T-helper 1 cell treated with Interleukin-12 subunit alpha and Interleukin-12 subunit beta and Interleukin-4 antibody, amounts not matched to agents 30 μg/mL and 1 μg/mL, for 36 hours (primary cell): Measurements from ENCODE around the gene FGF19.

ENCODE experiments used
- H3K27ac Mint-ChIP-seq: one replicate; pipeline ENCODE4 v1.8.0; 2021; ENCODE audit warnings: mild to moderate bottlenecking, mixed read lengths
- H3K27me3 Mint-ChIP-seq: one replicate; pipeline ENCODE4 v1.8.0; 2021; ENCODE audit warnings: low read depth, mixed read lengths
- H3K36me3 Mint-ChIP-seq: one replicate; pipeline ENCODE4 v1.8.0; 2021; ENCODE audit warnings: low read depth, mixed read lengths
- H3K4me1 Mint-ChIP-seq: one replicate; pipeline ENCODE4 v1.8.0; 2021; ENCODE audit warnings: low read depth, mixed read lengths
- H3K4me3 Mint-ChIP-seq: one replicate; pipeline ENCODE4 v1.8.0; 2021; ENCODE audit warnings: mild to moderate bottlenecking, moderate library complexity, mixed read lengths
- H3K9me3 Mint-ChIP-seq: one replicate; pipeline ENCODE4 v1.8.0; 2021; ENCODE audit warnings: mixed read lengths

The FGF19 gene

GRCh38 chr11:69677749-69678148 lies 26.1 kb downstream of the FGF19 start:
- Mint-ChIP-seq H3K27me3 (peaks cover 19% of the 10 kb centered on the region), H3K4me3 (no peak overlapping the region), H3K36me3 (peaks cover 3% of the 10 kb centered on the region), H3K9me3 (no peaks in the 10 kb centered on the region), H3K27ac (no peak overlapping the region), H3K4me1 (peaks cover 11% of the 10 kb centered on the region)

GRCh38 chr11:69674886-69675714 lies 28.7 kb downstream of the FGF19 start, which contains the start of gene LTO1:
TSS of gene LTO1 (minus strand) at chr11:69675353. CDS start at chr11:69675239, 114 bp downstream.
- Mint-ChIP-seq H3K36me3 (peaks cover 9% of the 10 kb centered on the region), H3K27ac (peak within 1 kb of the TSS; percentile 89), H3K4me1 (peaks cover 16% of the 10 kb centered on the region), H3K9me3 (no peaks in the 10 kb centered on the region), H3K27me3 (peaks cover 15% of the 10 kb centered on the region), H3K4me3 (peak within 1 kb of the TSS; percentile 93)

- peak overlapping the region; percentile 93 for H3K4me3 Mint-ChIP-seq
- peaks cover 13% of the 10 kb centered on the region for H3K27me3 Mint-ChIP-seq
- peaks cover 11% of the 10 kb centered on the region for H3K36me3 Mint-ChIP-seq
- peak overlapping the region; percentile 77 for H3K27ac Mint-ChIP-seq
- peaks cover 16% of the 10 kb centered on the region for H3K4me1 Mint-ChIP-seq
- no peaks in the 10 kb centered on the region for H3K9me3 Mint-ChIP-seq
Observed at GRCh38 chr11:69674267-69674885, 29.4 kb downstream of the FGF19 start.

- peaks cover 16% of the 10 kb centered on the region for H3K4me1 Mint-ChIP-seq
- H3K4me3 Mint-ChIP-seq, result no peak overlapping the region
- no peak overlapping the region for H3K27ac Mint-ChIP-seq
Observed at GRCh38 chr11:69671734-69672465, 31.9 kb downstream of the FGF19 start.

GRCh38 chr11:69670158-69670845 lies 33.5 kb downstream of the FGF19 start:
- Mint-ChIP-seq H3K27ac (no peak overlapping the region), H3K9me3 (no peaks in the 10 kb centered on the region), H3K27me3 (no peaks in the 10 kb centered on the region), H3K4me3 (no peak overlapping the region), H3K4me1 (peaks cover 15% of the 10 kb centered on the region), H3K36me3 (peaks cover 11% of the 10 kb centered on the region)

More at GRCh38 chr11:69671734-69672465, 31.9 kb downstream of the FGF19 start:
- Mint-ChIP-seq H3K9me3 (no peaks in the 10 kb centered on the region), H3K27me3 (no peaks in the 10 kb centered on the region), H3K36me3 (peaks cover 11% of the 10 kb centered on the region)

- Mint-ChIP-seq H3K4me3 (no peak overlapping the region), H3K27ac (no peak overlapping the region), H3K4me1 (peaks cover 15% of the 10 kb centered on the region), H3K36me3 (peaks cover 11% of the 10 kb centered on the region), H3K9me3 (no peaks in the 10 kb centered on the region), H3K27me3 (no peaks in the 10 kb centered on the region)
Observed at GRCh38 chr11:69669486-69669885, 34.3 kb downstream of the FGF19 start.

GRCh38 chr11:69667619-69668604 lies 35.9 kb downstream of the FGF19 start:
- Mint-ChIP-seq H3K4me3 (no peak overlapping the region), H3K4me1 (peaks cover 5% of the 10 kb centered on the region), H3K27me3 (no peaks in the 10 kb centered on the region), H3K27ac (no peak overlapping the region), H3K9me3 (no peaks in the 10 kb centered on the region), H3K36me3 (peaks cover 11% of the 10 kb centered on the region)

GRCh38 chr11:69666752-69667536 lies 36.9 kb downstream of the FGF19 start:
- H3K27me3 Mint-ChIP-seq, result no peaks in the 10 kb centered on the region
- H3K9me3 Mint-ChIP-seq, result no peaks in the 10 kb centered on the region
- no peak overlapping the region for H3K27ac Mint-ChIP-seq
- H3K36me3 Mint-ChIP-seq, result peaks cover 11% of the 10 kb centered on the region
- peaks cover 5% of the 10 kb centered on the region for H3K4me1 Mint-ChIP-seq
- H3K4me3 Mint-ChIP-seq, result no peak overlapping the region

- Mint-ChIP-seq H3K36me3 (peaks cover 11% of the 10 kb centered on the region), H3K27ac (no peak overlapping the region), H3K9me3 (no peaks in the 10 kb centered on the region), H3K4me1 (peaks cover 5% of the 10 kb centered on the region), H3K27me3 (no peaks in the 10 kb centered on the region), H3K4me3 (no peak overlapping the region)
Observed at GRCh38 chr11:69666261-69666660, 37.6 kb downstream of the FGF19 start.

GRCh38 chr11:69665669-69666068 lies 38.2 kb downstream of the FGF19 start:
- no peak overlapping the region for H3K4me3 Mint-ChIP-seq
- no peaks in the 10 kb centered on the region for H3K9me3 Mint-ChIP-seq
- peaks cover 5% of the 10 kb centered on the region for H3K4me1 Mint-ChIP-seq
- H3K27ac Mint-ChIP-seq, result no peak overlapping the region
- H3K36me3 Mint-ChIP-seq, result peaks cover 10% of the 10 kb centered on the region
- no peaks in the 10 kb centered on the region for H3K27me3 Mint-ChIP-seq

- H3K9me3 Mint-ChIP-seq, result no peaks in the 10 kb centered on the region
- H3K36me3 Mint-ChIP-seq, result peaks cover 3% of the 10 kb centered on the region
- H3K27ac Mint-ChIP-seq, result no peak overlapping the region
Observed at GRCh38 chr11:69664901-69665300, 38.9 kb downstream of the FGF19 start.

GRCh38 chr11:69664103-69664775 lies 39.6 kb downstream of the FGF19 start:
- Mint-ChIP-seq H3K9me3 (no peaks in the 10 kb centered on the region), H3K27ac (no peak overlapping the region), H3K27me3 (no peaks in the 10 kb centered on the region), H3K4me1 (no peaks in the 10 kb centered on the region), H3K4me3 (no peak overlapping the region), H3K36me3 (peaks cover 3% of the 10 kb centered on the region)

More at GRCh38 chr11:69664901-69665300, 38.9 kb downstream of the FGF19 start:
- Mint-ChIP-seq H3K27me3 (no peaks in the 10 kb centered on the region), H3K4me3 (no peak overlapping the region), H3K4me1 (no peaks in the 10 kb centered on the region)
